ENCODE results near the gene DOC2A. TPM values are rescaled to one million over a fixed set of nuclear protein-coding genes. Genes with fewer than 3 reads are reported as not detected.
A peak's percentile ranks its signal among the peaks of the same experiment; 100 is the strongest.

DOC2A gene
- total RNA-seq, 1 donor from 2014 or later, result not detected

DNA sequence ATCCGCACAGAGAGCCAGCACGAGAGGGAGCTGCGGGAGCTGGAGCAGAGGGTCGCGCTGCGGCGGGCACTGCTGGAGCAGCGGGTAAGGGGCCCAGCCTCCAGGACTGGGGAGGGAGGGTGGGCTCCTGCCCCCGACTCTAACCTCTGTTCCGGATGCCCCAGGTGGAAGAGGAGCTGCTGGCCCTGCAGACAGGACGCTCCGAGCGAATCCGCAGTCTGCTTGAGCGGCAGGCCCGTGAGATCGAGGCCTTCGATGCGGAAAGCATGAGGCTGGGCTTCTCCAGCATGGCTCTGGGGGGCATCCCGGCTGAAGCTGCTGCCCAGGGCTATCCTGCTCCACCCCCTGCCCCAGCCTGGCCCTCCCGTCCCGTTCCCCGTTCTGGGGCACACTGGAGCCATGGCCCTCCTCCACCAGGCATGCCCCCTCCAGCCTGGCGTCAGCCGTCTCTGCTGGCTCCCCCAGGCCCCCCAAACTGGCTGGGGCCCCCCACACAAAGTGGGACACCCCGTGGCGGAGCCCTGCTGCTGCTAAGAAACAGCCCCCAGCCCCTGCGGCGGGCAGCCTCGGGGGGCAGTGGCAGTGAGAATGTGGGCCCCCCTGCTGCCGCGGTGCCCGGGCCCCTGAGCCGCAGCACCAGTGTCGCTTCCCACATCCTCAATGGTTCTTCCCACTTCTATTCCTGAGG, 19.8 kb downstream of the DOC2A start:
- Histone ChIP-seq H3K4me3 (ENCODE audit: low read depth, low read length) (no peak overlapping the region), H3K36me3 (ENCODE audit: control insufficient read depth, insufficient read depth, low read length) (peaks cover 25% of the 10 kb centered on the region), H3K27me3 (ENCODE audit: control insufficient read depth, insufficient read depth, low read length) (no peaks in the 10 kb centered on the region)
- TF ChIP-seq, protein P1, sequence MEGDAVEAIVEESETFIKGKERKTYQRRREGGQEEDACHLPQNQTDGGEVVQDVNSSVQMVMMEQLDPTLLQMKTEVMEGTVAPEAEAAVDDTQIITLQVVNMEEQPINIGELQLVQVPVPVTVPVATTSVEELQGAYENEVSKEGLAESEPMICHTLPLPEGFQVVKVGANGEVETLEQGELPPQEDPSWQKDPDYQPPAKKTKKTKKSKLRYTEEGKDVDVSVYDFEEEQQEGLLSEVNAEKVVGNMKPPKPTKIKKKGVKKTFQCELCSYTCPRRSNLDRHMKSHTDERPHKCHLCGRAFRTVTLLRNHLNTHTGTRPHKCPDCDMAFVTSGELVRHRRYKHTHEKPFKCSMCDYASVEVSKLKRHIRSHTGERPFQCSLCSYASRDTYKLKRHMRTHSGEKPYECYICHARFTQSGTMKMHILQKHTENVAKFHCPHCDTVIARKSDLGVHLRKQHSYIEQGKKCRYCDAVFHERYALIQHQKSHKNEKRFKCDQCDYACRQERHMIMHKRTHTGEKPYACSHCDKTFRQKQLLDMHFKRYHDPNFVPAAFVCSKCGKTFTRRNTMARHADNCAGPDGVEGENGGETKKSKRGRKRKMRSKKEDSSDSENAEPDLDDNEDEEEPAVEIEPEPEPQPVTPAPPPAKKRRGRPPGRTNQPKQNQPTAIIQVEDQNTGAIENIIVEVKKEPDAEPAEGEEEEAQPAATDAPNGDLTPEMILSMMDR (IDR thresholded peaks at IDR 0.05; ENCODE audit: insufficient read depth, low read length, severe bottlenecking), result no peak
- no peak for DNase-seq (ENCODE audit: low read depth)
- no peak for FAIRE-seq

DNA sequence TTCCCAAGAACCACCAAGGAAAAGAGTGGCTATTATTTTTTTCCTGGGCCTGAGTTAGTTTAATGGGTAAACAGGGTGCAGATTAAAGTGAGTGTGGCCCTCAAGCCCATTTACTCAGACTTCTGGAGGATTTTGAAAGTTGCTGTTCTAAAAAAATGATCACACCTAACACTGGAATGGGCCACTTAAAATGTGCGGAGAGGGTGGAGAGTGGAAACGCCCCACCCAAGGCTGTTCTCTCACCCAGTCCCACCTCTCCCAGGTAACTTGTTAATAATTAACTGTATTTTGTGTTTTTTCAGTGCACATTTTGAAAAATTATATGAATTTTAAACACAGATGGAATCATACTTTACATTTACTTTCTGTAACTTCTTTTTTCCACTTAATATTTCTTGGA, 20.8 kb downstream of the DOC2A start:
- H3K36me3 ChIP-seq (ENCODE audit: control insufficient read depth, insufficient read depth, low read length), result peaks cover 31% of the 10 kb centered on the region
- no peak overlapping the region for H3K4me3 ChIP-seq (ENCODE audit: low read depth, low read length)
- no peaks in the 10 kb centered on the region for H3K27me3 ChIP-seq (ENCODE audit: control insufficient read depth, insufficient read depth, low read length)
- TF ChIP-seq, protein P1 (IDR thresholded peaks at IDR 0.05; ENCODE audit: insufficient read depth, low read length, severe bottlenecking), result no peak
- FAIRE-seq (no peak), DNase-seq (ENCODE audit: low read depth) (no peak)

DNA sequence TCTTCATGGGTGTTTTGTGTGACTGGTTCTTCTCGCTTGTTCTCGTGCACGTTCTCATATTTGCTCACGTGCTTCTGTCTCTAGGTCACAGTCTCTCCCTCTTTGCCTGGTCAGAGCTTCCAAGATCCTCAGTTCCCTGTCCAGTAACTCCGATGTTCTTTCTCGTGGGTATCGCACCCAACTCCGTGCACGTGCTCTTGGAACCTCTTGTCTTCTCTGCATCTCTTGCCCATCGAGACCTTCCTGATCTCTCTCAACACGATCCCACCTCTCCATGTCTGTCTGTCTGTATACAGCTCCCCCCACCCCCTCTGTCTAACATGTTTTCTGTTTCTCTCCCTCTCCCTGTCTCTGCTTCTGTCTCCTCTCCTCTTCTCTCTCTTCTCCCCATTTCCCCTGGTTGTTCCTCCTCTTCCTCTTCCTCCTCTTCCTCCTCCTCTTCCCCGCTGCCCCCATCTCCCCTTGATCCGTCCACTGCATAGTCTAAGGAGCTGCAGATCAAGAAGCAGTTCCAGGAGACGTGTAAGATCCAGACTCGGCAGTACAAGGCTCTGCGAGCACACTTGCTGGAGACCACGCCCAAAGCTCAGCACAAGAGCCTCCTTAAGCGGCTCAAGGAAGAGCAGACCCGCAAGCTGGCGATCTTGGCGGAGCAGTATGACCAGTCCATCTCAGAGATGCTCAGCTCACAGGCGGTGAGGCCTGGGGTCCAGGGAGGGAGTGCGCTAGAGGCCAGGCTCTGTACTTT, 21.5 kb downstream of the DOC2A start:
- DNase-seq (ENCODE audit: low read depth) (no peak), FAIRE-seq (peak; percentile 92)
- TF ChIP-seq, protein P1 (IDR thresholded peaks at IDR 0.05; ENCODE audit: insufficient read depth, low read length, severe bottlenecking), result no peak
- H3K27me3 ChIP-seq (ENCODE audit: control insufficient read depth, insufficient read depth, low read length), result no peaks in the 10 kb centered on the region
- H3K36me3 ChIP-seq (ENCODE audit: control insufficient read depth, insufficient read depth, low read length), result peaks cover 36% of the 10 kb centered on the region
- H3K4me3 ChIP-seq (ENCODE audit: low read depth, low read length), result no peak overlapping the region

DNA sequence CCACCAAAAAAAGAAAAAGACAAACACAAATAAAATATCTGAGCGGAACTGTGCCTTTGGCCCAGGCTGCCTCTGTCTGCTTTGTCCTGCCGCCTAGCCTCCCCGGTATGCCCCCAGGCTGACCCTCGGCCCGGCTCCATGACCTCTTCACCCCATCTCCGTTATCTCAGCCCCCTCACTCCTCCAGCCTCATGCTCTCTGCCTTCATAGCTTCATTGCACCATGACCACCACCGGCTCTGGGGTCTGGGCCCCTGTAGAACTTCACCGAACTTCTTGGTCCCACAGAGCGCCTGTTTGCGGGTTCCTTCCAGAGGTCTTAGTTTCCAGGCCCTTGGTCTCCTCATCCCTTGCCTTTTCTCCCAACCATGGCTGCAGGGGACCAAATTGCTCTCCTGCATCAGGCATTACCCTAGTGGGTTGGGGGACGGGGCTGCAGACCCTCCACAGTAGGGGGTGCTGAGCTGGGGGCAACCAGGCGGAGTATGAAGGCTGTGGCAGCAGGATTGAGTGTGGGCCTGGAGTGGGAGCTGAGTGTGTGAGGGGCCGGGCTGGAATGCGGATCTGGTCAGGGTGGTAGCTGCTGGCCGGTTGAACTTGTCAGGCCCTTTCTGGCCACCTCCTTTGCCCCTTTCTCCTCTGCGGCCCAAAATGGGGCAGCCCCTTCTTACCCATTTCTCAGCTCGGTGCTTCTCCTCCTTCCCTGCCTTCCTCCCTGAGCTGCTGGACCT, 22.3 kb downstream of the DOC2A start:
- FAIRE-seq, result no peak
- TF ChIP-seq, protein P1 (IDR thresholded peaks at IDR 0.05; ENCODE audit: insufficient read depth, low read length, severe bottlenecking), result no peak
- Histone ChIP-seq H3K27me3 (ENCODE audit: control insufficient read depth, insufficient read depth, low read length) (no peaks in the 10 kb centered on the region), H3K36me3 (ENCODE audit: control insufficient read depth, insufficient read depth, low read length) (peaks cover 42% of the 10 kb centered on the region), H3K4me3 (ENCODE audit: low read depth, low read length) (no peak overlapping the region)
- DNase-seq (ENCODE audit: low read depth), result no peak

DNA sequence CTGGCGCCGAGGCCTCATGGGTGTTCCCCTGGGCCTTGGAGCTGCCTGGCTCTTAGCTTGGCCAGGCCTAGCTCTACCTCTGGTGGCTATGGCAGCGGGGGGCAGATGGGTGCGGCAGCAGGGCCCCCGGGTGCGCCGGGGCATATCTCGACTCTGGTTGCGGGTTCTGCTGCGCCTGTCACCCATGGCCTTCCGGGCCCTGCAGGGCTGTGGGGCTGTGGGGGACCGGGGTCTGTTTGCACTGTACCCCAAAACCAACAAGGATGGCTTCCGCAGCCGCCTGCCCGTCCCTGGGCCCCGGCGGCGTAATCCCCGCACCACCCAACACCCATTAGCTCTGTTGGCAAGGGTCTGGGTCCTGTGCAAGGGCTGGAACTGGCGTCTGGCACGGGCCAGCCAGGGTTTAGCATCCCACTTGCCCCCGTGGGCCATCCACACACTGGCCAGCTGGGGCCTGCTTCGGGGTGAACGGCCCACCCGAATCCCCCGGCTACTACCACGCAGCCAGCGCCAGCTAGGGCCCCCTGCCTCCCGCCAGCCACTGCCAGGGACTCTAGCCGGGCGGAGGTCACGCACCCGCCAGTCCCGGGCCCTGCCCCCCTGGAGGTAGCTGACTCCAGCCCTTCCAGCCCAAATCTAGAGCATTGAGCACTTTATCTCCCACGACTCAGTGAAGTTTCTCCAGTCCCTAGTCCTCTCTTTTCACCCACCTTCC, 23.3 kb downstream of the DOC2A start:
- no peak overlapping the region for H3K4me3 ChIP-seq (ENCODE audit: low read depth, low read length)
- H3K36me3 ChIP-seq (ENCODE audit: control insufficient read depth, insufficient read depth, low read length), result peaks cover 50% of the 10 kb centered on the region
- FAIRE-seq (no peak), DNase-seq (ENCODE audit: low read depth) (no peak)
- TF ChIP-seq, protein P1 (IDR thresholded peaks at IDR 0.05; ENCODE audit: insufficient read depth, low read length, severe bottlenecking), result no peak
- H3K27me3 ChIP-seq (ENCODE audit: control insufficient read depth, insufficient read depth, low read length), result no peaks in the 10 kb centered on the region
